Measurements from ENCODE around the gene OR4N2.

GRCh38 chr14:19873178-19873577, 69.6 kb downstream of the OR4N2 start:
- no peak for TF ChIP-seq POLR2A (IDR thresholded peaks at IDR 0.05)
- no peak for TF ChIP-seq CTCF (IDR thresholded peaks at IDR 0.05)
- no peak for TF ChIP-seq EP300 (IDR thresholded peaks at IDR 0.05)

Data from tibial nerve (tissue), 4 donors.